ENCODE results near the gene CORO2A. TPM values are rescaled to one million over a fixed set of nuclear protein-coding genes. Genes with fewer than 3 reads are reported as not detected.
A peak's percentile ranks its signal among the peaks of the same experiment; 100 is the strongest.

CORO2A gene
- total and polyA plus RNA-seq, 2 of the 13 experiments (the other 11 are each of a cell fraction or from before 2014, with no cell fraction given), result 14.4 to 15.3 TPM

- TF ChIP-seq KDM3A (CRISPR knock-in tag; IDR thresholded peaks at IDR 0.05; ENCODE audit: low read depth) (0 out of 2 replicates have a peak, but pooled peaks have one; percentile 33), NFE2L1 (CRISPR knock-in tag; IDR thresholded peaks at IDR 0.05; ENCODE audit: borderline replicate concordance) (no peak), RERE (CRISPR knock-in tag; IDR thresholded peaks at IDR 0.05; ENCODE audit: low read depth) (no peak), HNRNPL (IDR thresholded peaks at IDR 0.05; ENCODE audit: low read depth, low read length) (no peak), ZNF468 (CRISPR knock-in tag; IDR thresholded peaks at IDR 0.05) (no peak), ZNF44 (CRISPR knock-in tag; IDR thresholded peaks at IDR 0.05) (no peak), ZNF124 (CRISPR knock-in tag; IDR thresholded peaks at IDR 0.05) (0 out of 2 replicates have a peak, but pooled peaks have one; percentile 41), ZNF629 (CRISPR knock-in tag; conservative IDR thresholded peaks at IDR 0.05) (no peak), MAZ (IDR thresholded peaks at IDR 0.05; ENCODE audit: borderline replicate concordance, low read depth, low read length) (0 out of 2 replicates have a peak, but pooled peaks have one; percentile 26), MAZ (CRISPR knock-in tag; IDR thresholded peaks at IDR 0.05; ENCODE audit: low read depth) (no peak), MLXIP (CRISPR knock-in tag; IDR thresholded peaks at IDR 0.05; ENCODE audit: borderline replicate concordance) (no peak), ELF3 (CRISPR knock-in tag; IDR thresholded peaks at IDR 0.05) (no peak)
- TF ChIP-seq, protein P1, sequence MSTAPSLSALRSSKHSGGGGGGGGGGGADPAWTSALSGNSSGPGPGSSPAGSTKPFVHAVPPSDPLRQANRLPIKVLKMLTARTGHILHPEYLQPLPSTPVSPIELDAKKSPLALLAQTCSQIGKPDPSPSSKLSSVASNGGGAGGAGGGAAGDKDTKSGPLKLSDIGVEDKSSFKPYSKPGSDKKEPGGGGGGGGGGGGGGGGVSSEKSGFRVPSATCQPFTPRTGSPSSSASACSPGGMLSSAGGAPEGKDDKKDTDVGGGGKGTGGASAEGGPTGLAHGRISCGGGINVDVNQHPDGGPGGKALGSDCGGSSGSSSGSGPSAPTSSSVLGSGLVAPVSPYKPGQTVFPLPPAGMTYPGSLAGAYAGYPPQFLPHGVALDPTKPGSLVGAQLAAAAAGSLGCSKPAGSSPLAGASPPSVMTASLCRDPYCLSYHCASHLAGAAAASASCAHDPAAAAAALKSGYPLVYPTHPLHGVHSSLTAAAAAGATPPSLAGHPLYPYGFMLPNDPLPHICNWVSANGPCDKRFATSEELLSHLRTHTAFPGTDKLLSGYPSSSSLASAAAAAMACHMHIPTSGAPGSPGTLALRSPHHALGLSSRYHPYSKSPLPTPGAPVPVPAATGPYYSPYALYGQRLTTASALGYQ (CRISPR knock-in tag; IDR thresholded peaks at IDR 0.05), result no peak
- TF ChIP-seq, protein P2, sequence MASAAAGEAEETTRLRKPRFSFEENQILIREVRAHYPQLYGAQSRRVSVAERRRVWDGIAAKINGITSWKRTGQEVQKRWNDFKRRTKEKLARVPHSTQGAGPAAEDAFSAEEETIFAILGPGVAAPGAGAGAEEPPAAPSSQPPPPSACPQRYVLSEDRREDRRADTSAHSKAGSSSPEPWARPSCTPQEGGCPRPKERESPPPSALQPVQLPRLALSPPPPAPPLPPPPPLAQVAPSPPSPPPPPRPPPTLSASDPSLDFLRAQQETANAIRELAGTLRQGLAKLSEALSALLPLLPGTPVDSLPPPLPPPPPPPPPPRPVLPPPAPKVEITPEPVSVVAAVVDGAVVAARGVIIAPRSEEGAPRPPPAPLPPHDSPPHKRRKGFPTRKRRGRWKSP (CRISPR knock-in tag; IDR thresholded peaks at IDR 0.05), result no peak
- TF ChIP-seq, protein P3, sequence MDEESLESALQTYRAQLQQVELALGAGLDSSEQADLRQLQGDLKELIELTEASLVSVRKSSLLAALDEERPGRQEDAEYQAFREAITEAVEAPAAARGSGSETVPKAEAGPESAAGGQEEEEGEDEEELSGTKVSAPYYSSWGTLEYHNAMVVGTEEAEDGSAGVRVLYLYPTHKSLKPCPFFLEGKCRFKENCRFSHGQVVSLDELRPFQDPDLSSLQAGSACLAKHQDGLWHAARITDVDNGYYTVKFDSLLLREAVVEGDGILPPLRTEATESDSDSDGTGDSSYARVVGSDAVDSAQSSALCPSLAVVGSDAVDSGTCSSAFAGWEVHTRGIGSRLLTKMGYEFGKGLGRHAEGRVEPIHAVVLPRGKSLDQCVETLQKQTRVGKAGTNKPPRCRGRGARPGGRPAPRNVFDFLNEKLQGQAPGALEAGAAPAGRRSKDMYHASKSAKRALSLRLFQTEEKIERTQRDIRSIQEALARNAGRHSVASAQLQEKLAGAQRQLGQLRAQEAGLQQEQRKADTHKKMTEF (CRISPR knock-in tag; IDR thresholded peaks at IDR 0.05), result 0 out of 2 replicates have a peak, but pooled peaks have one; percentile 23
These were observed 118.1 kb downstream of the CORO2A start (continued) for GRCh38 chr9:98074115-98074990.

All from HepG2 (cell line).